OCI-LY7 (cell line): Measurements from ENCODE around the gene TMPRSS15. TPM values are rescaled to one million over a fixed set of nuclear protein-coding genes. Genes with fewer than 3 reads are reported as not detected.

ENCODE experiments used
- BruUV-seq: library from RNA; stranded (reverse); fragments of 400-500 nt; replicated peaks from 2 replicates; lab custom pipeline; 2021; lab: Mats Ljungman, UMichigan
- CTCF ChIA-PET: fragments of 300-600 bp; sonication (Branson Sonifier 250); formaldehyde crosslinking; loops from one replicate; lab custom pipeline; 2022; ENCODE audit warnings: antibody characterized with exemption; ENCODE audit not compliant: unreplicated experiment; lab: Charles Lee
- POLR2A ChIA-PET: fragments of 300-600 bp; sonication (Branson Sonifier 250); formaldehyde crosslinking; loops from one replicate; lab custom pipeline; 2022; ENCODE audit warnings: antibody characterized with exemption; lab: Charles Lee
- DNase-seq: peaks from one replicate; pipeline ENCODE4 v3.0.0-alpha.2; 2015; ENCODE audit warnings: low spot score
- H2AFZ ChIP-seq: fragments of 200-600 bp; sonication (generic), shearing (Covaris generic); 2 replicates; pipeline ENCODE4 v1.6.1; 2014; ENCODE audit warnings: mild to moderate bottlenecking, antibody characterized with exemption, low read length, moderate library complexity
- H3K27ac ChIP-seq: fragments of 200-600 bp; sonication (generic); 2 replicates; pipeline ENCODE4 v1.5.1; 2014; ENCODE audit warnings: mixed run types, low read depth, mild to moderate bottlenecking, moderate library complexity, low read length, inconsistent platforms; ENCODE audit not compliant: poor library complexity, severe bottlenecking
- H3K36me3 ChIP-seq: fragments of 200-600 bp; sonication (generic); 2 replicates; pipeline ENCODE4 v1.6.1; 2014; ENCODE audit warnings: mild to moderate bottlenecking, antibody characterized with exemption, low read length, moderate library complexity, mixed read lengths; ENCODE audit not compliant: insufficient read depth
- H3K4me1 ChIP-seq: fragments of 200-600 bp; sonication (generic); 2 replicates; pipeline ENCODE4 v1.5.1; 2014; ENCODE audit warnings: mild to moderate bottlenecking, low read length; ENCODE audit not compliant: insufficient read depth, poor library complexity, severe bottlenecking
- H3K4me2 ChIP-seq: fragments of 200-600 bp; sonication (generic); 2 replicates; pipeline ENCODE4 v1.6.1; 2014; ENCODE audit warnings: mild to moderate bottlenecking, low read length
- H3K4me3 ChIP-seq: fragments of 200-600 bp; sonication (generic); 2 replicates; pipeline ENCODE4 v1.5.1; 2014; ENCODE audit warnings: mild to moderate bottlenecking, low read depth, low read length; ENCODE audit not compliant: poor library complexity, severe bottlenecking
- H3K79me2 ChIP-seq: fragments of 200-600 bp; sonication (generic); 2 replicates; pipeline ENCODE4 v1.6.1; 2016; ENCODE audit warnings: low read depth, mild to moderate bottlenecking, low read length, moderate library complexity, mixed read lengths; ENCODE audit not compliant: insufficient read depth
- H3K9me2 ChIP-seq: fragments of 200-600 bp; sonication (generic); 2 replicates; pipeline ENCODE4 v1.6.1; 2016; ENCODE audit warnings: mild to moderate bottlenecking, low read length, mixed read lengths; ENCODE audit not compliant: insufficient read depth
- H3K9me3 ChIP-seq: fragments of 200-600 bp; sonication (generic); 2 replicates; pipeline ENCODE4 v1.6.1; 2014; ENCODE audit warnings: mild to moderate bottlenecking, mixed run types, low read length, mixed read lengths
- H4K20me1 ChIP-seq: fragments of 200-600 bp; sonication (generic); 2 replicates; pipeline ENCODE4 v1.6.1; 2014; ENCODE audit warnings: mild to moderate bottlenecking, antibody characterized with exemption, low read length, moderate library complexity, mixed read lengths; ENCODE audit not compliant: insufficient read depth
- EZH2phosphoT487 ChIP-seq: fragments of 200-600 bp; sonication (generic); IDR thresholded peaks from 2 replicates; pipeline ENCODE4 v1.6.1; 2018; ENCODE audit warnings: low read depth, borderline replicate concordance, mild to moderate bottlenecking, mixed run types, antibody characterized with exemption, low read length, moderate library complexity, mixed read lengths
- intact Hi-C: fragments of 100-400 bp; cut with micrococcal nuclease; formaldehyde crosslinking; loops from one replicate; pipeline ENCODE4 v1.10.0; 2022; ENCODE audit not compliant: unreplicated experiment
- total RNA-seq, 2 experiments: library from RNA; depleted of rRNA in 1 of 2; stranded (reverse); fragments of >200 nt in 1 of 2; shearing (Covaris generic) in 1 of 2; gene quantifications; 2 replicates each; pipeline ENCODE4 v1.2.3, GENCODE V29; 2014 to 2022
- TF ChIP-seq, protein P1 (sequence below): fragments of 200-600 bp; sonication (generic); conservative IDR thresholded peaks from 2 replicates; pipeline ENCODE4 v1.5.1; 2014; ENCODE audit warnings: mild to moderate bottlenecking, antibody characterized with exemption, low read length, moderate library complexity, mixed read lengths

Gene TMPRSS15
- total RNA-seq, 2 experiments from 2014 or later, result 0.03 to 0.13 TPM

DNA sequence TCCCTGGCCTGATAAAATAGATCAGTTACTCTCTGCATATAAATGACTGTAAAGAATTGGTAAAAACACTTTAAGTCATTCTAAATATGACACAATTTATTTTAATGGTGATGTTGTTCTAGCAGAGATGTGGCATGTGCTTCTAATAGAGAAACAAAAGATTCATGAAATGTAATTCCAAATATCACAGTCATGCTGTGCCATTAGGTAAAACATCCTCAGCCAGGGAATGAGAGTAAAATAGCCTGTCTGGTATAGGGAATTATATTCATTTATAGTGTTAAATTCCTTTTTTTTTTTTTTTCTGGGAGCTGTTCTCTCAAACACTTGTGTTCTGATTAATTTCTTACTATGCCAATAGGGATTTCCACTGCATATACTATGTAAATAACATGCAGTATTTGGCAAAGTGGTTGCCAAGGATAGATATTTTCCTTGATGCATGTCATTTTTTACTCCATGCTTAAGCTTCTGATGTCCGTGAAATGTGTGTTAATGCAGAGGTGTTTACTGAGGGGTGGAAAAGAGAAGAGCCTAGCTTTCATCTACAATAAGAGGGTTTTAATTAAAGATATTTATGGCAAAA, 67.8 kb downstream of the TMPRSS15 start:
- H3K79me2 ChIP-seq, result no peaks in the 10 kb centered on the region
- no peak overlapping the region for H3K4me3 ChIP-seq
- H3K4me1 ChIP-seq, result no peaks in the 10 kb centered on the region
- TF ChIP-seq EZH2phosphoT487, result no peak
- TF ChIP-seq, protein P1, sequence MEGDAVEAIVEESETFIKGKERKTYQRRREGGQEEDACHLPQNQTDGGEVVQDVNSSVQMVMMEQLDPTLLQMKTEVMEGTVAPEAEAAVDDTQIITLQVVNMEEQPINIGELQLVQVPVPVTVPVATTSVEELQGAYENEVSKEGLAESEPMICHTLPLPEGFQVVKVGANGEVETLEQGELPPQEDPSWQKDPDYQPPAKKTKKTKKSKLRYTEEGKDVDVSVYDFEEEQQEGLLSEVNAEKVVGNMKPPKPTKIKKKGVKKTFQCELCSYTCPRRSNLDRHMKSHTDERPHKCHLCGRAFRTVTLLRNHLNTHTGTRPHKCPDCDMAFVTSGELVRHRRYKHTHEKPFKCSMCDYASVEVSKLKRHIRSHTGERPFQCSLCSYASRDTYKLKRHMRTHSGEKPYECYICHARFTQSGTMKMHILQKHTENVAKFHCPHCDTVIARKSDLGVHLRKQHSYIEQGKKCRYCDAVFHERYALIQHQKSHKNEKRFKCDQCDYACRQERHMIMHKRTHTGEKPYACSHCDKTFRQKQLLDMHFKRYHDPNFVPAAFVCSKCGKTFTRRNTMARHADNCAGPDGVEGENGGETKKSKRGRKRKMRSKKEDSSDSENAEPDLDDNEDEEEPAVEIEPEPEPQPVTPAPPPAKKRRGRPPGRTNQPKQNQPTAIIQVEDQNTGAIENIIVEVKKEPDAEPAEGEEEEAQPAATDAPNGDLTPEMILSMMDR, result no peak
- ChIA-PET POLR2A (interaction anchor here (0.6 to 0.8 kb wide), 2 partner anchors 21 to 62 kb away, joined by 3 read pairs; no protein-coding TSS in a partner anchor), CTCF (no interaction called here)
- intact Hi-C loops, result no loop called here
- no peaks in the 10 kb centered on the region for H3K9me2 ChIP-seq
- no peak for DNase-seq
- no peak overlapping the region for H3K4me2 ChIP-seq
- H3K36me3 ChIP-seq, result no peaks in the 10 kb centered on the region
- no peak overlapping the region for H3K27ac ChIP-seq
- BruUV-seq, result no TSS peak
- H3K9me3 ChIP-seq, result no peaks in the 10 kb centered on the region
- no peak overlapping the region for H2AFZ ChIP-seq
- no peaks in the 10 kb centered on the region for H4K20me1 ChIP-seq

- no peak for TF ChIP-seq EZH2phosphoT487
- TF ChIP-seq, protein P1, result no peak
- no peak for DNase-seq
- ChIA-PET CTCF (no interaction called here), POLR2A (no interaction called here)
- no peaks in the 10 kb centered on the region for H4K20me1 ChIP-seq
- no peaks in the 10 kb centered on the region for H3K36me3 ChIP-seq
- H2AFZ ChIP-seq, result no peak overlapping the region
- no peak overlapping the region for H3K27ac ChIP-seq
- no peaks in the 10 kb centered on the region for H3K9me2 ChIP-seq
- H3K4me3 ChIP-seq, result no peak overlapping the region
- H3K79me2 ChIP-seq, result no peaks in the 10 kb centered on the region
- H3K4me2 ChIP-seq, result no peak overlapping the region
- intact Hi-C loops, result no loop called here
- BruUV-seq, result no TSS peak
- no peaks in the 10 kb centered on the region for H3K9me3 ChIP-seq
- H3K4me1 ChIP-seq, result no peaks in the 10 kb centered on the region
These were observed 69.5 kb downstream of the TMPRSS15 start for GRCh38 chr21:18334066-18334465.

DNA sequence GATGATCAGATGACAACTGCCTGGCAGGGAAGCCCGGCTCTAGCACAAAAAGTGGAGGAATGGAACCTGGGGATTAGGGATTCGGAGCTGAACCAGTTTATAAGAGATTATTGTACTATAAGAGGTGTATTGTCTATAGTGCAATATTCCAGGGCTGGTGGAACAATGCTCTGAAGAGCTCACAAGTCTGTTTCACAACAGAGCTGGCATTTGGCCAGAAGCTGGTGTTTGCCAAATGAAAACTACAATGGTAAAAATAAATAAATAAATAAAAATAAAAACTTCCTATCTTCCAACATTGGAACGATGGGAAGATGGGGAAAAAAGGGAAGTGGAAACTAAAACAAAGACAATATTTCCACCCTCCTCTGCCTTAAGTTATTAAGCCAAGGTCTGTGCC, 85.4 kb downstream of the TMPRSS15 start:
- TF ChIP-seq, protein P1, result no peak
- no peak for TF ChIP-seq EZH2phosphoT487
- CTCF ChIA-PET, result no interaction called here
- no TSS peak for BruUV-seq
- H3K79me2 ChIP-seq, result no peaks in the 10 kb centered on the region
- H3K9me3 ChIP-seq, result no peaks in the 10 kb centered on the region
- no peaks in the 10 kb centered on the region for H3K9me2 ChIP-seq
- no peak overlapping the region for H3K27ac ChIP-seq
- H3K4me3 ChIP-seq, result no peak overlapping the region
- no peak for DNase-seq
- no peaks in the 10 kb centered on the region for H3K4me1 ChIP-seq
- intact Hi-C loops, result no loop called here
- H4K20me1 ChIP-seq, result no peaks in the 10 kb centered on the region
- H3K4me2 ChIP-seq, result no peak overlapping the region
- POLR2A ChIA-PET, result interaction anchor here (1.0 kb wide), 1 partner anchor 16 kb away, joined by 3 read pairs; no protein-coding TSS in a partner anchor
- no peaks in the 10 kb centered on the region for H3K36me3 ChIP-seq
- no peak overlapping the region for H2AFZ ChIP-seq
